ENCODE data around the gene ORAI3.

DNA sequence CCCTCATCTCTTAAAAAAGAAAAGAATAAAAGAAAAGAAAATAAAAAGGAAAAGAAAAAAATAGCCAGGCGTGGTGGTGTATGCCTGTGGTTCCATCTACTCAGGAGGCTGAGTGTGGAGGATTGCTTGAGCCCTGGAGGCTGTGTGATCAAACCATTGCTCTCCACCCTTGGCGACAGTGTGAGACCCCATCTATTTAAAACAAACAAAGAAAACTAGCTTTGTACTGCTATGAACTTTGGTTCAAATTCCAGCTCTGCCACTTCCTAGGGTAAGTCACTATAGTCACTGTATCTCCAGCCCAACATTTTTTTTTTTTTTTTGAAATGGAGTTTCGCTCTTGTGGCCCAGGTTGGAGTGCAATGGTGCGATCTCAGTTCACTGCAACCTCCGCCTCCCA is 48.3 kb upstream of the ORAI3 start:
- no peak for TF ChIP-seq GRHL2 (CRISPR knock-in tag; IDR thresholded peaks at IDR 0.05; ENCODE audit: insufficient replicate concordance, severe bottlenecking)
- TF ChIP-seq, protein P1, sequence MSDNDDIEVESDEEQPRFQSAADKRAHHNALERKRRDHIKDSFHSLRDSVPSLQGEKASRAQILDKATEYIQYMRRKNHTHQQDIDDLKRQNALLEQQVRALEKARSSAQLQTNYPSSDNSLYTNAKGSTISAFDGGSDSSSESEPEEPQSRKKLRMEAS (CRISPR knock-in tag; IDR thresholded peaks at IDR 0.05): no peak
- TF ChIP-seq, protein P2, sequence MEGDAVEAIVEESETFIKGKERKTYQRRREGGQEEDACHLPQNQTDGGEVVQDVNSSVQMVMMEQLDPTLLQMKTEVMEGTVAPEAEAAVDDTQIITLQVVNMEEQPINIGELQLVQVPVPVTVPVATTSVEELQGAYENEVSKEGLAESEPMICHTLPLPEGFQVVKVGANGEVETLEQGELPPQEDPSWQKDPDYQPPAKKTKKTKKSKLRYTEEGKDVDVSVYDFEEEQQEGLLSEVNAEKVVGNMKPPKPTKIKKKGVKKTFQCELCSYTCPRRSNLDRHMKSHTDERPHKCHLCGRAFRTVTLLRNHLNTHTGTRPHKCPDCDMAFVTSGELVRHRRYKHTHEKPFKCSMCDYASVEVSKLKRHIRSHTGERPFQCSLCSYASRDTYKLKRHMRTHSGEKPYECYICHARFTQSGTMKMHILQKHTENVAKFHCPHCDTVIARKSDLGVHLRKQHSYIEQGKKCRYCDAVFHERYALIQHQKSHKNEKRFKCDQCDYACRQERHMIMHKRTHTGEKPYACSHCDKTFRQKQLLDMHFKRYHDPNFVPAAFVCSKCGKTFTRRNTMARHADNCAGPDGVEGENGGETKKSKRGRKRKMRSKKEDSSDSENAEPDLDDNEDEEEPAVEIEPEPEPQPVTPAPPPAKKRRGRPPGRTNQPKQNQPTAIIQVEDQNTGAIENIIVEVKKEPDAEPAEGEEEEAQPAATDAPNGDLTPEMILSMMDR (IDR thresholded peaks at IDR 0.05): no peak
- no peak for TF ChIP-seq ESRRA (CRISPR knock-in tag; IDR thresholded peaks at IDR 0.05; ENCODE audit: borderline replicate concordance)
- no peak for TF ChIP-seq SP1 (CRISPR knock-in tag; conservative IDR thresholded peaks at IDR 0.05)
- no peak for TF ChIP-seq TCF7 (CRISPR knock-in tag; IDR thresholded peaks at IDR 0.05; ENCODE audit: low read depth)
- TF ChIP-seq NFE2L1 (CRISPR knock-in tag; IDR thresholded peaks at IDR 0.05): no peak
- TF ChIP-seq ZNF416 (CRISPR knock-in tag; IDR thresholded peaks at IDR 0.05): no peak
- TF ChIP-seq, protein P3, sequence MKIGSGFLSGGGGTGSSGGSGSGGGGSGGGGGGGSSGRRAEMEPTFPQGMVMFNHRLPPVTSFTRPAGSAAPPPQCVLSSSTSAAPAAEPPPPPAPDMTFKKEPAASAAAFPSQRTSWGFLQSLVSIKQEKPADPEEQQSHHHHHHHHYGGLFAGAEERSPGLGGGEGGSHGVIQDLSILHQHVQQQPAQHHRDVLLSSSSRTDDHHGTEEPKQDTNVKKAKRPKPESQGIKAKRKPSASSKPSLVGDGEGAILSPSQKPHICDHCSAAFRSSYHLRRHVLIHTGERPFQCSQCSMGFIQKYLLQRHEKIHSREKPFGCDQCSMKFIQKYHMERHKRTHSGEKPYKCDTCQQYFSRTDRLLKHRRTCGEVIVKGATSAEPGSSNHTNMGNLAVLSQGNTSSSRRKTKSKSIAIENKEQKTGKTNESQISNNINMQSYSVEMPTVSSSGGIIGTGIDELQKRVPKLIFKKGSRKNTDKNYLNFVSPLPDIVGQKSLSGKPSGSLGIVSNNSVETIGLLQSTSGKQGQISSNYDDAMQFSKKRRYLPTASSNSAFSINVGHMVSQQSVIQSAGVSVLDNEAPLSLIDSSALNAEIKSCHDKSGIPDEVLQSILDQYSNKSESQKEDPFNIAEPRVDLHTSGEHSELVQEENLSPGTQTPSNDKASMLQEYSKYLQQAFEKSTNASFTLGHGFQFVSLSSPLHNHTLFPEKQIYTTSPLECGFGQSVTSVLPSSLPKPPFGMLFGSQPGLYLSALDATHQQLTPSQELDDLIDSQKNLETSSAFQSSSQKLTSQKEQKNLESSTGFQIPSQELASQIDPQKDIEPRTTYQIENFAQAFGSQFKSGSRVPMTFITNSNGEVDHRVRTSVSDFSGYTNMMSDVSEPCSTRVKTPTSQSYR (CRISPR knock-in tag; IDR thresholded peaks at IDR 0.05): no peak

All from WTC11 (cell line).